Stimulated activated naive CD8-positive, alpha-beta T cell treated with anti-CD3 and anti-CD28 coated beads, Interleukin-15, Interleukin-2, amounts not matched to agents 100 ng/mL and 50 ng/mL, for 24 hours (primary cell): ENCODE results near the gene LACTBL1.

Experiments
- H3K27ac Mint-ChIP-seq: one replicate; pipeline ENCODE4 v1.8.0; 2021; ENCODE audit warnings: mild to moderate bottlenecking, mixed read lengths
- H3K27me3 Mint-ChIP-seq: one replicate; pipeline ENCODE4 v1.8.0; 2021; ENCODE audit warnings: mixed read lengths
- H3K36me3 Mint-ChIP-seq: one replicate; pipeline ENCODE4 v1.8.0; 2021; ENCODE audit warnings: low read depth, mixed read lengths
- H3K4me1 Mint-ChIP-seq: one replicate; pipeline ENCODE4 v1.8.0; 2021; ENCODE audit warnings: low read depth, mixed read lengths
- H3K4me3 Mint-ChIP-seq: one replicate; pipeline ENCODE4 v1.8.0; 2021; ENCODE audit warnings: mild to moderate bottlenecking, mixed read lengths
- H3K9me3 Mint-ChIP-seq: one replicate; pipeline ENCODE4 v1.8.0; 2021; ENCODE audit warnings: mixed read lengths

LACTBL1 gene

GRCh38 chr1:22935433-22935832 lies 37.2 kb downstream of the LACTBL1 start:
- Mint-ChIP-seq H3K27ac (no peak overlapping the region), H3K27me3 (peaks cover 8% of the 10 kb centered on the region), H3K9me3 (peaks cover 3% of the 10 kb centered on the region), H3K4me1 (no peaks in the 10 kb centered on the region), H3K4me3 (no peak overlapping the region), H3K36me3 (no peaks in the 10 kb centered on the region)

- no peak overlapping the region for H3K27ac Mint-ChIP-seq
- H3K4me3 Mint-ChIP-seq: no peak overlapping the region
- no peaks in the 10 kb centered on the region for H3K36me3 Mint-ChIP-seq
- no peaks in the 10 kb centered on the region for H3K4me1 Mint-ChIP-seq
- H3K9me3 Mint-ChIP-seq: no peaks in the 10 kb centered on the region
- peaks cover 13% of the 10 kb centered on the region for H3K27me3 Mint-ChIP-seq
These were observed 39.7 kb downstream of the LACTBL1 start for GRCh38 chr1:22932803-22933470.

- no peak overlapping the region for H3K27ac Mint-ChIP-seq
- no peak overlapping the region for H3K4me3 Mint-ChIP-seq
- H3K36me3 Mint-ChIP-seq: no peaks in the 10 kb centered on the region
- peaks cover 11% of the 10 kb centered on the region for H3K27me3 Mint-ChIP-seq
- H3K4me1 Mint-ChIP-seq: no peaks in the 10 kb centered on the region
- no peaks in the 10 kb centered on the region for H3K9me3 Mint-ChIP-seq
These were observed 42.3 kb downstream of the LACTBL1 start for GRCh38 chr1:22930240-22930912.

GRCh38 chr1:22925111-22925510 lies 47.6 kb downstream of the LACTBL1 start:
- H3K36me3 Mint-ChIP-seq: no peaks in the 10 kb centered on the region
- H3K4me3 Mint-ChIP-seq: no peak overlapping the region
- no peak overlapping the region for H3K27ac Mint-ChIP-seq
- peaks cover 12% of the 10 kb centered on the region for H3K27me3 Mint-ChIP-seq
- H3K9me3 Mint-ChIP-seq: no peaks in the 10 kb centered on the region
- no peaks in the 10 kb centered on the region for H3K4me1 Mint-ChIP-seq

- no peak overlapping the region for H3K27ac Mint-ChIP-seq
- H3K4me1 Mint-ChIP-seq: no peaks in the 10 kb centered on the region
- no peaks in the 10 kb centered on the region for H3K36me3 Mint-ChIP-seq
- no peaks in the 10 kb centered on the region for H3K9me3 Mint-ChIP-seq
- H3K27me3 Mint-ChIP-seq: peaks cover 7% of the 10 kb centered on the region
- no peak overlapping the region for H3K4me3 Mint-ChIP-seq
These were observed 50.0 kb downstream of the LACTBL1 start for GRCh38 chr1:22922640-22923039.

GRCh38 chr1:22921452-22922126 lies 51.1 kb downstream of the LACTBL1 start:
- Mint-ChIP-seq H3K27ac (no peak overlapping the region), H3K36me3 (no peaks in the 10 kb centered on the region), H3K27me3 (peaks cover 4% of the 10 kb centered on the region), H3K4me3 (no peak overlapping the region), H3K4me1 (no peaks in the 10 kb centered on the region), H3K9me3 (no peaks in the 10 kb centered on the region)

GRCh38 chr1:22920734-22921451 lies 51.8 kb downstream of the LACTBL1 start:
- no peaks in the 10 kb centered on the region for H3K9me3 Mint-ChIP-seq
- H3K36me3 Mint-ChIP-seq: no peaks in the 10 kb centered on the region
- no peak overlapping the region for H3K27ac Mint-ChIP-seq
- H3K4me1 Mint-ChIP-seq: no peaks in the 10 kb centered on the region
- no peak overlapping the region for H3K4me3 Mint-ChIP-seq
- H3K27me3 Mint-ChIP-seq: peaks cover 4% of the 10 kb centered on the region

GRCh38 chr1:22920026-22920733 lies 52.5 kb downstream of the LACTBL1 start:
- Mint-ChIP-seq H3K36me3 (no peaks in the 10 kb centered on the region), H3K4me1 (no peaks in the 10 kb centered on the region), H3K27me3 (peaks cover 2% of the 10 kb centered on the region), H3K4me3 (no peak overlapping the region), H3K9me3 (no peaks in the 10 kb centered on the region), H3K27ac (no peak overlapping the region)

- Mint-ChIP-seq H3K36me3 (no peaks in the 10 kb centered on the region), H3K4me1 (no peaks in the 10 kb centered on the region), H3K9me3 (no peaks in the 10 kb centered on the region), H3K27ac (no peak overlapping the region), H3K27me3 (peaks cover 1% of the 10 kb centered on the region), H3K4me3 (no peak overlapping the region)
These were observed 53.2 kb downstream of the LACTBL1 start for GRCh38 chr1:22919341-22920025.

GRCh38 chr1:22918644-22919043 lies 54.0 kb downstream of the LACTBL1 start:
- Mint-ChIP-seq H3K27me3 (peaks cover 4% of the 10 kb centered on the region), H3K9me3 (no peaks in the 10 kb centered on the region), H3K4me1 (no peaks in the 10 kb centered on the region), H3K27ac (no peak overlapping the region), H3K36me3 (no peaks in the 10 kb centered on the region), H3K4me3 (no peak overlapping the region)

- H3K4me1 Mint-ChIP-seq: no peaks in the 10 kb centered on the region
- H3K4me3 Mint-ChIP-seq: no peak overlapping the region
- peaks cover 4% of the 10 kb centered on the region for H3K27me3 Mint-ChIP-seq
- no peak overlapping the region for H3K27ac Mint-ChIP-seq
- H3K36me3 Mint-ChIP-seq: no peaks in the 10 kb centered on the region
- no peaks in the 10 kb centered on the region for H3K9me3 Mint-ChIP-seq
These were observed 54.7 kb downstream of the LACTBL1 start for GRCh38 chr1:22917989-22918388.

GRCh38 chr1:22916471-22916820 lies 56.2 kb downstream of the LACTBL1 start:
- Mint-ChIP-seq H3K9me3 (no peaks in the 10 kb centered on the region), H3K4me1 (no peaks in the 10 kb centered on the region), H3K27me3 (peaks cover 4% of the 10 kb centered on the region), H3K36me3 (no peaks in the 10 kb centered on the region), H3K4me3 (no peak overlapping the region), H3K27ac (no peak overlapping the region)

GRCh38 chr1:22915816-22916470 lies 56.7 kb downstream of the LACTBL1 start:
- no peaks in the 10 kb centered on the region for H3K36me3 Mint-ChIP-seq
- peaks cover 4% of the 10 kb centered on the region for H3K27me3 Mint-ChIP-seq
- no peaks in the 10 kb centered on the region for H3K4me1 Mint-ChIP-seq
- no peak overlapping the region for H3K27ac Mint-ChIP-seq
- H3K9me3 Mint-ChIP-seq: no peaks in the 10 kb centered on the region
- H3K4me3 Mint-ChIP-seq: no peak overlapping the region

- peaks cover 4% of the 10 kb centered on the region for H3K27me3 Mint-ChIP-seq
- no peaks in the 10 kb centered on the region for H3K4me1 Mint-ChIP-seq
- H3K4me3 Mint-ChIP-seq: no peak overlapping the region
- H3K9me3 Mint-ChIP-seq: no peaks in the 10 kb centered on the region
- H3K27ac Mint-ChIP-seq: no peak overlapping the region
- no peaks in the 10 kb centered on the region for H3K36me3 Mint-ChIP-seq
These were observed 57.4 kb downstream of the LACTBL1 start for GRCh38 chr1:22915231-22915630.
